Activated naive CD4-positive, alpha-beta T cell treated with anti-CD3 and anti-CD28 coated beads, Interleukin-2, amount 10 ng/mL, durations not matched to agents 7 days and 5 days (primary cell): ENCODE results near the gene AKR1C1.
"Not testable (repeated sequence)": the region's sequence is repeated elsewhere in the genome, so short reads cannot be mapped to it uniquely, and the experiment has no call there.

Experiments
- CTCF ChIA-PET: fragments of 350-600 bp; sonication (Branson Sonifier 250); formaldehyde crosslinking; loops from one replicate; lab custom pipeline; 2021; ENCODE audit warnings: antibody characterized with exemption; lab: Charles Lee
- DNase-seq: peaks from one replicate; pipeline ENCODE4 v3.0.0-alpha.2; 2020
- H3K27ac Mint-ChIP-seq: one replicate; pipeline ENCODE4 v1.8.0; 2021; ENCODE audit warnings: mild to moderate bottlenecking, moderate library complexity, mixed read lengths
- H3K27me3 Mint-ChIP-seq: one replicate; pipeline ENCODE4 v1.8.0; 2021; ENCODE audit warnings: mild to moderate bottlenecking, mixed read lengths
- H3K36me3 Mint-ChIP-seq: one replicate; pipeline ENCODE4 v1.8.0; 2021; ENCODE audit warnings: mixed read lengths
- H3K4me1 Mint-ChIP-seq: one replicate; pipeline ENCODE4 v1.8.0; 2021; ENCODE audit warnings: mixed read lengths
- H3K4me3 Mint-ChIP-seq: one replicate; pipeline ENCODE4 v1.8.0; 2021; ENCODE audit warnings: mild to moderate bottlenecking, moderate library complexity, mixed read lengths
- H3K9me3 Mint-ChIP-seq: one replicate; pipeline ENCODE4 v1.8.0; 2021; ENCODE audit warnings: mixed read lengths

AKR1C1 gene

DNA sequence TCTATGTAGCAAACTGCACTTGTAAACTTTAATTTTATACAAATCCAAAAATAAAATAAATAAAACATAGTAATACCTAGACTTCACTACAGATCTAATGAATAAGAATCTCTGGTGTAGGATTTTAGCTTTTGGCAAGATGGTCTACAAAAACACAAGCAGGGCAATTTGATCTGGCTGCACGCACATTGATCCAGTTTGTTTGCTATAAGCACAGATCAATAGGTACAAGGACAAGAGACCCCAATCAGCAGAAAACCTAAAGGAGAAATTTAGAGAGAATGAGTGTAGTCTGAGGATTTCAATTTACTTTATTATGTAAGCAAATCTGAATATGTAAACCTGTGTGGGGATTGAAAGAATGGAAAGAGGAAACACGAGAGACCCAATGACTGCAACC, 48.2 kb downstream of the AKR1C1 start:
- H3K27ac Mint-ChIP-seq, H3K4me3 Mint-ChIP-seq, CTCF ChIA-PET, H3K36me3 Mint-ChIP-seq, H3K9me3 Mint-ChIP-seq, DNase-seq, H3K4me1 Mint-ChIP-seq: not testable (repeated sequence)
- H3K27me3 Mint-ChIP-seq: peaks cover 15% of the 10 kb centered on the region

GRCh38 chr10:5012595-5012994, 49.4 kb downstream of the AKR1C1 start:
- DNase-seq: no peak
- CTCF ChIA-PET: no interaction called here
- H3K27me3 Mint-ChIP-seq: peaks cover 15% of the 10 kb centered on the region
- no peaks in the 10 kb centered on the region for H3K36me3 Mint-ChIP-seq
- H3K9me3 Mint-ChIP-seq: no peaks in the 10 kb centered on the region
- no peak overlapping the region for H3K27ac Mint-ChIP-seq
- H3K4me3 Mint-ChIP-seq: no peak overlapping the region
- H3K4me1 Mint-ChIP-seq: no peaks in the 10 kb centered on the region

GRCh38 chr10:5013385-5013784, 50.2 kb downstream of the AKR1C1 start:
- Mint-ChIP-seq H3K9me3 (no peaks in the 10 kb centered on the region), H3K36me3 (no peaks in the 10 kb centered on the region), H3K4me3 (no peak overlapping the region), H3K27ac (no peak overlapping the region), H3K4me1 (no peaks in the 10 kb centered on the region), H3K27me3 (peaks cover 12% of the 10 kb centered on the region)
- CTCF ChIA-PET: no interaction called here
- DNase-seq: no peak

GRCh38 chr10:5014200-5014910, 51.1 kb downstream of the AKR1C1 start:
- not testable (repeated sequence) for H3K36me3 Mint-ChIP-seq, H3K9me3 Mint-ChIP-seq, H3K4me1 Mint-ChIP-seq, H3K27ac Mint-ChIP-seq, H3K27me3 Mint-ChIP-seq, DNase-seq, H3K4me3 Mint-ChIP-seq
- CTCF ChIA-PET: interaction anchor here (1.0 kb wide), 1 partner anchor 609 kb away, joined by 3 read pairs; no protein-coding TSS in a partner anchor

DNA sequence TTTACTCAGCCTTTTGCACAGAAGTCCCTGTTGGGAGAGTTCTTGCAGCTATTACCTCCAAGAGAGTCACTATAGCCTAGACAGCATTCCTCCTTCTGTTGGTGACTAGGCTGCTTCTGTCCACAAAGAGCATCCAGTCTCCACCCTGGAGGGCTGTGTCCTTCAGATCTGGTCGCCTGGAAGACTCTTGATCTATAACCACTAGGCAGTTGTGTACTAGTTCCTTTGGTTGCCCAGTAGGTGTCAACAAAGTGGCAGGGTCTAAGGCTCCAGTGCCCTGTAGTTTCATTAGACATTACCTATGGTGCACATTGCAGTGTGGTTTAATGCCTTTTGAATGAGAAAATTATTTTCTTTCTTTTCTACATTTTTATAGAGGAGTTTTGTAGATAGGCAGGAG, 51.7 kb downstream of the AKR1C1 start:
- CTCF ChIA-PET: interaction anchor here (1.0 kb wide), 1 partner anchor 608 kb away, joined by 3 read pairs; no protein-coding TSS in a partner anchor
- H3K36me3 Mint-ChIP-seq: no peaks in the 10 kb centered on the region

GRCh38 chr10:5018134-5018533, 54.9 kb downstream of the AKR1C1 start:
- CTCF ChIA-PET: no interaction called here
- no peak overlapping the region for H3K27ac Mint-ChIP-seq

More for the DNA sequence above, 51.7 kb downstream of the AKR1C1 start:
- Mint-ChIP-seq H3K27ac (no peak overlapping the region), H3K4me3 (no peak overlapping the region), H3K27me3 (peaks cover 4% of the 10 kb centered on the region), H3K9me3 (no peaks in the 10 kb centered on the region), H3K4me1 (no peaks in the 10 kb centered on the region)
- no peak for DNase-seq

GRCh38 chr10:5018671-5019277, 55.6 kb downstream of the AKR1C1 start:
- H3K9me3 Mint-ChIP-seq, H3K36me3 Mint-ChIP-seq, H3K27me3 Mint-ChIP-seq, H3K4me1 Mint-ChIP-seq, H3K4me3 Mint-ChIP-seq, H3K27ac Mint-ChIP-seq, DNase-seq, CTCF ChIA-PET: not testable (repeated sequence)

More at GRCh38 chr10:5018134-5018533, 54.9 kb downstream of the AKR1C1 start:
- H3K9me3 Mint-ChIP-seq: no peaks in the 10 kb centered on the region
- no peak for DNase-seq
- no peak overlapping the region for H3K4me3 Mint-ChIP-seq
- H3K27me3 Mint-ChIP-seq: peaks cover 4% of the 10 kb centered on the region
- H3K4me1 Mint-ChIP-seq: no peaks in the 10 kb centered on the region
- H3K36me3 Mint-ChIP-seq: no peaks in the 10 kb centered on the region

DNA sequence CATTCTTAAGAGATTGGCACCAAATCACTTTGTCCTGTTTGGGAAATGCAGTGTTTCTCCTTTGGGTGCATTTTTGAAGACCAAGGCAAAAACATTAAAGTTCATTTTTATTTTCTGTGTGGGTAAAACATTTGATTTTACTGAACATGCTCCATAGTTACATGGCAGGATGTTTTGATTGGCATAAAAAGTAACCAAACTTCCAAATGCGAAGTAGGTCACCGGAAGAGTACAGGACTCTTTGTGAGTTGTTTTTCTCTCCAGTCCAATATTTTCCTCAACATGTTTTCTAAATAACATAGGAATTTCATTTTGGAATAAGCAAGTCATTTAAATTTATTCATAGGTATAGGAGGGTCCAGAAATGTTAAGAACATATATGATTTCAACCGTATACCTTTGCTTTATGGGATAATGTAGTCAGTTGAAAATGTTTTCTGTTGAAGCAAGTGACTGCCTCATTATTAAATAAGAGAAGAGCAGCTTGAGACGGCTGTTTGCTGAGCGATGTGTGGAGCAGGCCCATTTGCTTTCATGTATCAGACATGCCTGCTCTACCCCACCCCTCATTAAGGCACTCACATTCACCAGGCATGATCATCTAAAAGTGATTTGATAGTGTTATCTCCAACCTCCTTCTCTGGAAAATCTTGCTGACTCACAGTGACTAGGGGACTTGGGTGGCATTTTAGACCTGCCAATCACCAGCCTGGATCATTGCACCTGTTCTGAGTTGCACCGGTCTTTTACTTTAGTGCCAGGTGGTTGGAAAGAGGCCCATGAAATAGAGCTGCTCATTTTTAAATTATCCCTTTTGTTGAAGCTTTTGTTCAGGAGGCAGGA, 56.8 kb downstream of the AKR1C1 start:
- H3K9me3 Mint-ChIP-seq, H3K36me3 Mint-ChIP-seq, DNase-seq, CTCF ChIA-PET, H3K27ac Mint-ChIP-seq, H3K4me1 Mint-ChIP-seq, H3K4me3 Mint-ChIP-seq, H3K27me3 Mint-ChIP-seq: not testable (repeated sequence)

DNA sequence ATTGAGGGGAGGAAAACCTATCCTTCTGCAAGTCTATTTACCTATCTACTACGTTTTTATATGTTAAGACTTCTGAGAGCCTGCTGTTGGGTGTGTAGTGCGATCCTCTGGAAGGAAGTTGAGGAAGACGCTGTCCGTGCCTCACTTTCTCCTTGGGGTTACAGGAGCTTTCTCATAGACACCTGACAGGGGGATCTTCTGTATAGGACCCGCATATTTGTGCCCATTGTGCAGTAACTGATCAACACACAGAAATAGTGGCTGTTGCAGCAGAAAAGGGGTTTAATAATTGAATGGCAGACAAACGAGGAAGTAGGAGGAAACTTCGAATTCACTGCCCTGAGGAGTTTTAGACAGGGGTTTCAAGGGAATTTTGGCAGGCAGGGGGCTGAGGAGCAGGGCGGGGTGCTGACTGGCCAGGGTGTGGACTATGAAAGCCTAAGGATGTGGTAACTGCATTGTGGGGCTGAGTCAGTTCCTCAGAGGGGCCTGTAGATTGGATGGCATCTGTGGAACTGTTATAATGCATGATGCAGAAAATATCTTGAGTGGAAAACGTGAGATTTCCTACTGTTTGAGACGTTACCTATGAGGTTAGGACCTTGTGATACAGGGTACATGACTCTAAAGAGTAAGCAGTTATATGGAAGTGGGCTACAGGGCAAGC, 58.5 kb downstream of the AKR1C1 start:
- CTCF ChIA-PET, H3K27me3 Mint-ChIP-seq, H3K36me3 Mint-ChIP-seq, H3K27ac Mint-ChIP-seq, H3K4me3 Mint-ChIP-seq, H3K9me3 Mint-ChIP-seq, DNase-seq, H3K4me1 Mint-ChIP-seq: not testable (repeated sequence)

DNA sequence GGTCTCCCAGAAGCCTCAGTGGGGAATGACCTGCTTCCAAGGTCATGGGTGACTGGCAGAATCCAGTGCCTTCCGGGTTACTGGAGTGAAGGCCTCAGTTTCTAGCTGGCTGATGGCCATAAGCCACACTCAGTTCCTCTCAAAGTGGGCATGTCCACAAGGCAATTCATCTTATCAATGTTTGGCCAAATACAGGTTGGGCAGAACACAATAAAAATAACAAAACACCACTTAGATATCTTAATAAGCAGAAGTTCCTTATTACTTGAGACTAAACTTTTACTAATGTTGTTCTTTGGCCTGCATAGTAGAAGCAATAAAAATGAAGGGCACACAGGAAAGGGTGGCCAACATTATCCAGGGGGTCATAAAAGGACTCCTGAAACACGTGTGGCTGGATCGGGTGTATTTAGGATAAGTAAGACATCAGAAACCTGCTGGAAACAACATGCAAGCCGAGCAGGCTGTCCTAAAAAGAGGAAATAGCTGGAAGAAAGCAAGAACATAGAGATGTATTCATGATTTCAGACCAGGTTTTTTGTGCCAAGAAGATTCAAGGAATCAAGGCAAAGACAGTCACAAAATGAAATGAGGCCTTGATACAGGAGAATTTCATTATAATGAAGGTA, 60.1 kb downstream of the AKR1C1 start:
- CTCF ChIA-PET: no interaction called here
- no peak overlapping the region for H3K27ac Mint-ChIP-seq
- no peaks in the 10 kb centered on the region for H3K4me1 Mint-ChIP-seq
- no peaks in the 10 kb centered on the region for H3K27me3 Mint-ChIP-seq
- H3K9me3 Mint-ChIP-seq: no peaks in the 10 kb centered on the region
- no peak for DNase-seq
- H3K4me3 Mint-ChIP-seq: no peak overlapping the region
- H3K36me3 Mint-ChIP-seq: no peaks in the 10 kb centered on the region

DNA sequence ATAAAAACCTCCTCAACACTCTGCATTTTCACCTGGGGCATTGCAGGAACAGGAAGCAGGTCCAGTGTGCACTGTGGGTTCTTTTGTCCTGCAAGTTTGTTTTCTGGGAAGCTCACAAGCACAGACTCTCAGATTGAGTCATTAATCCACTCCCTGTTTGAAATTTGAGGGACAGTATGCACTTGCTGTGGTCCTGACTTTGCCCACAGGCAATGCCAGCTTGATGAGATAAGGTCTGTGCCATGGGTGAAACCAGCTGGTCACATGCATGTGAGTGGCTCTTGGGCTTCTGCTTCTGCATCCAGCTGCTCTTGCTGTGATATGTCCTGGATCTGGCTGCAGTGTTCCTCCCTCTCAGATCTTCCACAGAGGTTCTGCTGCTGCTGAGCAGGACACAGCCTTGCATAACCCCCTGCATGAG, 62.3 kb downstream of the AKR1C1 start:
- H3K9me3 Mint-ChIP-seq, H3K4me3 Mint-ChIP-seq, H3K36me3 Mint-ChIP-seq, H3K27me3 Mint-ChIP-seq, CTCF ChIA-PET, DNase-seq, H3K4me1 Mint-ChIP-seq, H3K27ac Mint-ChIP-seq: not testable (repeated sequence)

DNA sequence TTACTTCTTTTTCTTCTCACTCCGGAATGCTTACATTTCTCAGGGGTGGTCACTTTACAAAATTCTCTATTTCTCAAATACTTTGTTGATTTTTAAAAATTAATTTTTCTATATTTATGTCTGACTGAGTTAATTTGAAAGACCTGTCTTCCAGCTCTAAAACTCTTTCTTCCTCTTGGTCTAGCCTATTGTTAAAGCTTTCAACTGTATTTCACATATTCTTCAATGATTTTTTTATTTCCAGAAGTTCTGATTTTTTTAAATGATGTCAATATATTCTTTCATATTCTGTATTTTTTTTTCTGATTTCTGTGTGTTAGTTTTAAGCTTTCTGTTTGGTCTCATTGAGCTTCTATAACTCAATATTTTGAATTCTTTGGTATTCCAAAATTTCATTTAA, 67.8 kb downstream of the AKR1C1 start:
- no peaks in the 10 kb centered on the region for H3K4me1 Mint-ChIP-seq

DNA sequence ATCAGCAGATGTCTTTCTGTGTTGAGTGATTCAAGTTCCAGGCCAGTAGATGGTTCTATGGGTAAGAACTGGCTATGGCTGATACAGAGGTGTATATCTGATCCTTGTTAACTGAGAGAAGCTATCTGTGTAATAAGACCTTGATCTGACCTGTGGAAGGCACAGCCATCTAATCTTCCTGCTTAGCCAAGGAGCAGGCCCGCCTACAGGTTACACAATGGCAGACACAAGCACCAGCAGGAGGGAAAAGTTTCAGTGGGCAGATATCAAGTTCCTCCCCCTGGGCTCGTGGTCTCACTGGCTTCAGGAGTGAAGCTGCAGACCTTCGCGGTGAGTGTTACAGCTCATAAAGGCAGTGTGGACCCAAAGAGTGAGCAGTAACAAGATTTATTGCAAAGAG, 68.4 kb downstream of the AKR1C1 start:
- CTCF ChIA-PET, H3K27ac Mint-ChIP-seq, H3K36me3 Mint-ChIP-seq, H3K4me1 Mint-ChIP-seq, H3K4me3 Mint-ChIP-seq, H3K27me3 Mint-ChIP-seq, DNase-seq: not testable (repeated sequence)
- peaks cover 19% of the 10 kb centered on the region for H3K9me3 Mint-ChIP-seq

More for the DNA sequence above, 67.8 kb downstream of the AKR1C1 start:
- H3K4me3 Mint-ChIP-seq: no peak overlapping the region
- peaks cover 19% of the 10 kb centered on the region for H3K9me3 Mint-ChIP-seq
- no peak overlapping the region for H3K27ac Mint-ChIP-seq
- no peaks in the 10 kb centered on the region for H3K27me3 Mint-ChIP-seq
- no peaks in the 10 kb centered on the region for H3K36me3 Mint-ChIP-seq
- CTCF ChIA-PET: interaction anchor here (0.7 kb wide), 1 partner anchor 465 kb away, joined by 4 read pairs; no protein-coding TSS in a partner anchor
- DNase-seq: no peak

- H3K36me3 Mint-ChIP-seq, H3K4me3 Mint-ChIP-seq, CTCF ChIA-PET, DNase-seq, H3K4me1 Mint-ChIP-seq, H3K27me3 Mint-ChIP-seq, H3K27ac Mint-ChIP-seq: not testable (repeated sequence)
- peaks cover 19% of the 10 kb centered on the region for H3K9me3 Mint-ChIP-seq
These were observed 69.2 kb downstream of the AKR1C1 start for GRCh38 chr10:5032444-5032843.
